ENCODE results near the gene WFDC5. TPM values are rescaled to one million over a fixed set of nuclear protein-coding genes. Genes with fewer than 3 reads are reported as not detected.
A peak's percentile ranks its signal among the peaks of the same experiment; 100 is the strongest.

WFDC5 gene
- total RNA-seq, 3 donors from 2014 or later, result not detected

DNA sequence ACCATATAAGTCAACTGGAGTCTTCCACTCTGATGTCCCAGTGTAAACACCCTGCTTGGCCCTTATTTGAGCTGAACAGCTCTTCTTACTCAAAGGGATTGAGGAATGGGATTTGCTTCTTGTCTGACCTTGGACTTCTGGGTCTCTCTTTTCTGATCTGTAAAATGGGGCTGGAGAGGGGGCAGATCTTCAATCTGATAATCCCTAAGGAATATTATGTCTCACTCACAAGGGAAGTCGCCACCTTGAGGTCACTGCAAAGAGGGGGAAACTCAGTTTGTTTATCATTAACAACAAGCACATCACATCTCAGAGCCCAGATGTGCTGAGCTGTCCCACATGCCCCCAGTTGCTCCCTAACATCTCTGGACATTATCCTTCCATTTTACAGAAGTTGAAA lies 29.1 kb downstream of the WFDC5 start:
- Histone ChIP-seq H3K4me3 (no peak overlapping the region), H3K9me3 (peaks cover 10% of the 10 kb centered on the region), H3K36me3 (ENCODE audit: low read depth) (no peaks in the 10 kb centered on the region), H3K4me1 (ENCODE audit: low read depth) (no peaks in the 10 kb centered on the region)
- no peak for DNase-seq
- TF ChIP-seq, protein P1, sequence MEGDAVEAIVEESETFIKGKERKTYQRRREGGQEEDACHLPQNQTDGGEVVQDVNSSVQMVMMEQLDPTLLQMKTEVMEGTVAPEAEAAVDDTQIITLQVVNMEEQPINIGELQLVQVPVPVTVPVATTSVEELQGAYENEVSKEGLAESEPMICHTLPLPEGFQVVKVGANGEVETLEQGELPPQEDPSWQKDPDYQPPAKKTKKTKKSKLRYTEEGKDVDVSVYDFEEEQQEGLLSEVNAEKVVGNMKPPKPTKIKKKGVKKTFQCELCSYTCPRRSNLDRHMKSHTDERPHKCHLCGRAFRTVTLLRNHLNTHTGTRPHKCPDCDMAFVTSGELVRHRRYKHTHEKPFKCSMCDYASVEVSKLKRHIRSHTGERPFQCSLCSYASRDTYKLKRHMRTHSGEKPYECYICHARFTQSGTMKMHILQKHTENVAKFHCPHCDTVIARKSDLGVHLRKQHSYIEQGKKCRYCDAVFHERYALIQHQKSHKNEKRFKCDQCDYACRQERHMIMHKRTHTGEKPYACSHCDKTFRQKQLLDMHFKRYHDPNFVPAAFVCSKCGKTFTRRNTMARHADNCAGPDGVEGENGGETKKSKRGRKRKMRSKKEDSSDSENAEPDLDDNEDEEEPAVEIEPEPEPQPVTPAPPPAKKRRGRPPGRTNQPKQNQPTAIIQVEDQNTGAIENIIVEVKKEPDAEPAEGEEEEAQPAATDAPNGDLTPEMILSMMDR (IDR thresholded peaks at IDR 0.05), result no peak
- intact Hi-C loops (cut with DNase I, micrococcal nuclease), result no loop called here
- ATAC-seq, result no peak

DNA sequence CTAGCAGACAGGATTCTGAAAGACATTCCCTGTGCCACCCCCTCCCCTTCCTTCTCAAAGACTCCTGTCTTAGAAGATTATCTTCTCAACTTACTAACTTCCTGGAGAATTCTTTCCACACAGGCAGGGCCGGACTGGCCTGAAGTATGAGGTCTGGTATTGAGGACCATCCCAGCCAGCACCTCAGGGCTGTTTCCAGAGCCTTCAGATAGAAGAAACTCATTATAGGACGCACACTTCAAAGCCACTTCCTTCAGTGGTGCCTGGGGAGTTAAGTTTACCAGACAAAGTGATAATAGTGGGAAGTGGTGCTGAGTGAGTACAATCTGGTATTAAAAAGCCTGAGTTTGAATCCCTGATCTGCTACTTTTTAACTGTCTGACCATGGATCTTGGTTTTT lies 29.7 kb downstream of the WFDC5 start:
- no peak for DNase-seq
- TF ChIP-seq, protein P1 (IDR thresholded peaks at IDR 0.05), result no peak
- peaks cover 10% of the 10 kb centered on the region for H3K9me3 ChIP-seq
- H3K4me3 ChIP-seq, result no peak overlapping the region
- ATAC-seq, result no peak
- H3K4me1 ChIP-seq (ENCODE audit: low read depth), result no peaks in the 10 kb centered on the region
- H3K36me3 ChIP-seq (ENCODE audit: low read depth), result no peaks in the 10 kb centered on the region
- intact Hi-C loops (cut with DNase I, micrococcal nuclease), result no loop called here

DNA sequence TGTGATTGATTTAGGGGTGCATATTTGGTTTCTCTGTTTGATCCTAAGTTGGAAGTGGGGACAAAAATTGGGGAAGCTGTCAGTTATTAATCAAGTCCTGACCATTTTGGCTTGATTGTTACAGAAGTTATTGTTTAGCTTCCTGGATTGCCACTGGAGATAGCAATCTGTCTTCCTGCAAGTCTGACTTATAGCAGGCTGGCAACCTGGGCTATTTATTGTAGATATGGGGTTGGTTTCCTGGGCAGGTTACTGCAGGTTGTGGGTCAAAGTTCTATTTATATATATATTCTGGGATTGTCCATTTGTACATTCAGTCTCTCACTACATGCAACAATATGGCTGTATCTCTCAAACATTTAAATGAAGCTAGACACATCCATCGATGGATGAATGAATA lies 31.8 kb downstream of the WFDC5 start:
- Histone ChIP-seq H3K4me3 (no peak overlapping the region), H3K36me3 (ENCODE audit: low read depth) (no peaks in the 10 kb centered on the region), H3K9me3 (peaks cover 10% of the 10 kb centered on the region), H3K4me1 (ENCODE audit: low read depth) (no peaks in the 10 kb centered on the region)
- intact Hi-C loops (cut with DNase I, micrococcal nuclease), result no loop called here
- DNase-seq (no peak), ATAC-seq (peak; percentile 71)
- TF ChIP-seq, protein P1 (IDR thresholded peaks at IDR 0.05), result no peak

DNA sequence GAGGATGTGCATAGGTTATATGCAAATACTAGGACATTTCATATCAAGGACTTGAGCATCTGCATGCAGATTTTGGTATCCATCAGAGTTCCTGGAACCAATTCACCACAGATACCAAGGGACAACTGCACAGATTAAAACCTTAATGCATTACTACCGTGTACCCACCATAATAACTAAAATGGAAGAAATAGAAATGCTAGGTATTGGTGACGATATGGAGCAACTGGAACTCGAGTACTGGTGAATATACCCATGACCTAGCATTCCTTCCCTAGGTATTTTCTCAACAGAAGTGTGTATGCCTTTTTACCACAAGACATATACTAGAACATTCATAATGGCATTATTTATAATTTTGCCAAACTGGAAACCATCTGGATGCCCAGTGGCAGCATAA lies 32.5 kb downstream of the WFDC5 start:
- TF ChIP-seq, protein P1 (IDR thresholded peaks at IDR 0.05), result no peak
- no peak overlapping the region for H3K4me3 ChIP-seq
- intact Hi-C loops (cut with DNase I, micrococcal nuclease), result no loop called here
- peaks cover 10% of the 10 kb centered on the region for H3K9me3 ChIP-seq
- no peaks in the 10 kb centered on the region for H3K4me1 ChIP-seq (ENCODE audit: low read depth)
- DNase-seq (no peak), ATAC-seq (no peak)
- H3K36me3 ChIP-seq (ENCODE audit: low read depth), result no peaks in the 10 kb centered on the region

DNA sequence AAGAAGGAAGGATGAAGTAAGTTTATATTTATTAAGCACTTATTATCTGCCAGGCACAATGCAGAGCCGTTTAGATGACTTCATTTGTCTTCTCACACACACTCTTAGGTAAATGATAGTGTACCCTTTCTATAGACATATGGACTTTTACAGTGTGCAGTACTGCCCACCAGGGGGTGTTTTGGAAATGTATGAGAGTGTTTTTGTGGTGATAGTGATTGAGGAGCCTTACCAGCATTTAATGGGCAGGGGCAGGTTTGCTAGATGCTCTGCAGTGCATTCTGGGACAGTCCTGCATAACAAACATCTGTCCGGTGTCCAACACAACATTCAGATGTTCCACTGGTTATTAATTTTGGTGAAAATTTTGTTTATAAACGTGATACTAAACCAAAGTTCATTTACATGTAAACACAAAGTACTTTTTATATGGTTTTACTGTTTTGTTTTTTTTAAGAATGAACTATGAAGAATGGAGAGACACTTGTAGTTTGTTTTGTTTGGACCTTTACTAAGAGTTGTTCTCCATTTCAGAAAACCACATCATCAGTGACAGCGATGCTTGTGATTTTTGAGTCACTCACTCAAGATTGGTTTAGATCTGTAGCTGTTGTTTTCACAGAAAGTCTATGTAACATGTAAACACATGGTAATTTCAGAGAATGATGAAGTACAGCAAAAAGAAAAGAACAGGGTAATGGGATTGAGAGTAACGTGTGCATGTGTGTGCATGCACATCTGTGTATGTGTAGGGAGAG lies 33.9 kb downstream of the WFDC5 start:
- TF ChIP-seq, protein P1 (IDR thresholded peaks at IDR 0.05), result no peak
- peak in 1 of 3 donors; percentile 15 for DNase-seq
- intact Hi-C loops (cut with DNase I, micrococcal nuclease), result no loop called here
- no peaks in the 10 kb centered on the region for H3K4me1 ChIP-seq (ENCODE audit: low read depth)
- H3K4me3 ChIP-seq, result no peak overlapping the region
- ATAC-seq, result no peak
- peaks cover 10% of the 10 kb centered on the region for H3K9me3 ChIP-seq
- peaks cover 4% of the 10 kb centered on the region for H3K36me3 ChIP-seq (ENCODE audit: low read depth)

Measured in mucosa of descending colon (tissue), 3 donors.